GM12878 (cell line): ENCODE measurements around the gene SPOCK1.

ENCODE experiments used
- CEBPZ ChIP-seq: fragments of 150-350 bp; IDR thresholded peaks from 2 replicates; pipeline ENCODE4 v1.6.1; 2016; ENCODE audit warnings: low read depth, low read length
- CHD1 ChIP-seq: IDR thresholded peaks from 2 replicates; pipeline ENCODE4 v1.6.1; 2012; ENCODE audit warnings: low read depth, low read length, improper control_type of control experiment
- DPF2 ChIP-seq: fragments of 450-650 bp; IDR thresholded peaks from 2 replicates; pipeline ENCODE4 v1.6.1; 2017; ENCODE audit warnings: mild to moderate bottlenecking
- FOXM1 ChIP-seq: IDR thresholded peaks from 2 replicates; pipeline ENCODE4 v1.6.1; 2012; ENCODE audit warnings: low read depth, mild to moderate bottlenecking, inconsistent platforms, low read length, moderate library complexity
- KLF5 ChIP-seq: fragments of 450-650 bp; IDR thresholded peaks from 2 replicates; pipeline ENCODE4 v1.6.1; 2014; ENCODE audit warnings: mild to moderate bottlenecking; ENCODE audit not compliant: partially characterized antibody
- NFYB ChIP-seq: IDR thresholded peaks from 2 replicates; pipeline ENCODE4 v1.6.1; 2011; ENCODE audit warnings: low read depth, mild to moderate bottlenecking, low read length, improper control_type of control experiment, moderate library complexity; ENCODE audit not compliant: insufficient read depth
- POLR2A ChIP-seq: IDR thresholded peaks from 2 replicates; pipeline ENCODE4 v1.6.1; 2011; ENCODE audit warnings: low read depth, mild to moderate bottlenecking, low read length
- SMC3 ChIP-seq: IDR thresholded peaks from 2 replicates; pipeline ENCODE4 v1.6.1; 2011; ENCODE audit warnings: low read length, improper control_type of control experiment, borderline replicate concordance
- SPI1 ChIP-seq: IDR thresholded peaks from 2 replicates; pipeline ENCODE4 v1.6.1; 2011; ENCODE audit warnings: low read depth, mild to moderate bottlenecking, low read length, moderate library complexity, borderline replicate concordance; ENCODE audit not compliant: insufficient read depth
- SUZ12 ChIP-seq: fragments of 200-600 bp; sonication (generic); IDR thresholded peaks from one replicate; pipeline ENCODE4 v1.6.1; 2018; ENCODE audit warnings: antibody characterized with exemption, mild to moderate bottlenecking; ENCODE audit not compliant: unreplicated experiment
- ZNF274 ChIP-seq: IDR thresholded peaks from one replicate; pipeline ENCODE4 v1.8.0; 2011; ENCODE audit not compliant: insufficient read length, insufficient read depth
- TF ChIP-seq, protein P1 (sequence below), 3 experiments: IDR thresholded peaks in 2 of 3; conservative IDR thresholded peaks in 1 of 3; 2 replicates each; pipeline ENCODE4 v1.5.1; 2011; ENCODE audit warnings: low read depth in 3 of 3, low read length in 3 of 3, mild to moderate bottlenecking in 3 of 3, control low read depth in 2 of 3, moderate library complexity in 2 of 3, inconsistent platforms in 1 of 3, mixed read lengths in 1 of 3; ENCODE audit not compliant: control insufficient read depth in 2 of 3, insufficient read depth in 1 of 3; ENCODE audit errors: extremely low read depth in 1 of 3

- TF ChIP-seq CEBPZ (no peak), POLR2A (no peak), SMC3 (no peak), SPI1 (no peak), SUZ12 (no peak), DPF2 (no peak), NFYB (no peak), CHD1 (no peak), FOXM1 (no peak), ZNF274 (no peak), KLF5 (no peak)
- TF ChIP-seq, protein P1, sequence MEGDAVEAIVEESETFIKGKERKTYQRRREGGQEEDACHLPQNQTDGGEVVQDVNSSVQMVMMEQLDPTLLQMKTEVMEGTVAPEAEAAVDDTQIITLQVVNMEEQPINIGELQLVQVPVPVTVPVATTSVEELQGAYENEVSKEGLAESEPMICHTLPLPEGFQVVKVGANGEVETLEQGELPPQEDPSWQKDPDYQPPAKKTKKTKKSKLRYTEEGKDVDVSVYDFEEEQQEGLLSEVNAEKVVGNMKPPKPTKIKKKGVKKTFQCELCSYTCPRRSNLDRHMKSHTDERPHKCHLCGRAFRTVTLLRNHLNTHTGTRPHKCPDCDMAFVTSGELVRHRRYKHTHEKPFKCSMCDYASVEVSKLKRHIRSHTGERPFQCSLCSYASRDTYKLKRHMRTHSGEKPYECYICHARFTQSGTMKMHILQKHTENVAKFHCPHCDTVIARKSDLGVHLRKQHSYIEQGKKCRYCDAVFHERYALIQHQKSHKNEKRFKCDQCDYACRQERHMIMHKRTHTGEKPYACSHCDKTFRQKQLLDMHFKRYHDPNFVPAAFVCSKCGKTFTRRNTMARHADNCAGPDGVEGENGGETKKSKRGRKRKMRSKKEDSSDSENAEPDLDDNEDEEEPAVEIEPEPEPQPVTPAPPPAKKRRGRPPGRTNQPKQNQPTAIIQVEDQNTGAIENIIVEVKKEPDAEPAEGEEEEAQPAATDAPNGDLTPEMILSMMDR (IDR thresholded peaks at IDR 0.05 in 2 of 3, conservative IDR thresholded peaks at IDR 0.05 in 1 of 3; ENCODE audit: control insufficient read depth in 2 of 3, extremely low read depth in 1 of 3, insufficient read depth in 1 of 3, low read depth in 3 of 3, low read length in 3 of 3) = no peak
These were observed 115.2 kb downstream of the SPOCK1 start for GRCh38 chr5:137383909-137384308.
